Neural progenitor cell (in vitro differentiated cells): ENCODE results near the gene PRCP. TPM values are rescaled to one million over a fixed set of nuclear protein-coding genes. Genes with fewer than 3 reads are reported as not detected.

Experiments used
- DNase-seq: peaks from one replicate; pipeline ENCODE4 v3.0.0-alpha.2; 2016; ENCODE audit warnings: low spot score
- H2AFZ ChIP-seq: fragments of 200-600 bp; sonication (generic); replicated peaks from 2 replicates; pipeline ENCODE4 v1.6.1; 2016; ENCODE audit warnings: antibody characterized with exemption
- H3F3A ChIP-seq: fragments of 200-600 bp; sonication (generic); 2 replicates; pipeline ENCODE4 v1.6.1; 2016; ENCODE audit warnings: antibody characterized with exemption, low read depth
- H3K27ac ChIP-seq: fragments of 200-600 bp; sonication (generic); 2 replicates; pipeline ENCODE4 v1.5.1; 2016; ENCODE audit warnings: mild to moderate bottlenecking
- H3K27me3 ChIP-seq: fragments of 200-600 bp; sonication (generic); 2 replicates; pipeline ENCODE4 v1.6.1; 2016; ENCODE audit warnings: mild to moderate bottlenecking, moderate library complexity
- H3K36me3 ChIP-seq: fragments of 200-600 bp; sonication (generic); 2 replicates; pipeline ENCODE4 v1.5.1; 2016
- H3K4me1 ChIP-seq: fragments of 200-600 bp; sonication (generic); 2 replicates; pipeline ENCODE4 v1.6.1; 2016; ENCODE audit warnings: mixed run types
- H3K4me2 ChIP-seq: fragments of 200-600 bp; sonication (generic); 2 replicates; pipeline ENCODE4 v1.6.1; 2016
- H3K4me3 ChIP-seq: fragments of 200-600 bp; sonication (generic); 2 replicates; pipeline ENCODE4 v1.5.1; 2016
- H3K79me2 ChIP-seq: fragments of 200-600 bp; sonication (generic); 2 replicates; pipeline ENCODE4 v1.6.1; 2016; ENCODE audit warnings: low read depth
- H3K9ac ChIP-seq: fragments of 200-600 bp; sonication (generic); 2 replicates; pipeline ENCODE4 v1.6.1; 2016
- H3K9me3 ChIP-seq: fragments of 200-600 bp; sonication (generic); 2 replicates; pipeline ENCODE4 v1.5.1; 2016; ENCODE audit warnings: low read depth
- H4K20me1 ChIP-seq: fragments of 200-600 bp; sonication (generic); 2 replicates; pipeline ENCODE4 v1.6.1; 2016; ENCODE audit warnings: low read depth
- H3K27ac Mint-ChIP-seq: 3 replicates; pipeline ENCODE4 v1.8.0; 2021; ENCODE audit warnings: mixed read lengths
- H3K27me3 Mint-ChIP-seq: 2 replicates; pipeline ENCODE4 v1.8.0; 2022; ENCODE audit warnings: low read depth, mild to moderate bottlenecking, inconsistent platforms, moderate library complexity, mixed read lengths; ENCODE audit not compliant: insufficient read depth
- H3K36me3 Mint-ChIP-seq: 3 replicates; pipeline ENCODE4 v1.8.0; 2021; ENCODE audit warnings: mixed read lengths
- H3K4me1 Mint-ChIP-seq: 3 replicates; pipeline ENCODE4 v1.8.0; 2021; ENCODE audit warnings: mixed read lengths
- H3K4me3 Mint-ChIP-seq: 3 replicates; pipeline ENCODE4 v1.8.0; 2021; ENCODE audit warnings: mild to moderate bottlenecking, moderate library complexity, mixed read lengths
- H3K9me3 Mint-ChIP-seq: 3 replicates; pipeline ENCODE4 v1.8.0; 2020; ENCODE audit warnings: mixed read lengths
- EZH2 ChIP-seq: fragments of 200-600 bp; sonication (generic); IDR thresholded peaks from 2 replicates; pipeline ENCODE4 v1.6.1; 2017; ENCODE audit warnings: antibody characterized with exemption, mild to moderate bottlenecking, moderate library complexity
- EZH2phosphoT487 ChIP-seq: fragments of 200-600 bp; sonication (generic); IDR thresholded peaks from 2 replicates; pipeline ENCODE4 v1.6.1; 2017; ENCODE audit warnings: antibody characterized with exemption
- total RNA-seq: library from RNA; depleted of rRNA; stranded (reverse); fragments of >200 nt; gene quantifications from 2 replicates; pipeline ENCODE4 v1.2.3, GENCODE V29; 2015; ENCODE audit warnings: low replicate concordance
- TF ChIP-seq, protein P1 (sequence below): fragments of 200-600 bp; sonication (generic); IDR thresholded peaks from 2 replicates; pipeline ENCODE4 v1.5.1; 2017; ENCODE audit warnings: antibody characterized with exemption, mild to moderate bottlenecking

PRCP gene
- total RNA-seq, 1 donor from 2014 or later = 67.4 TPM

DNA sequence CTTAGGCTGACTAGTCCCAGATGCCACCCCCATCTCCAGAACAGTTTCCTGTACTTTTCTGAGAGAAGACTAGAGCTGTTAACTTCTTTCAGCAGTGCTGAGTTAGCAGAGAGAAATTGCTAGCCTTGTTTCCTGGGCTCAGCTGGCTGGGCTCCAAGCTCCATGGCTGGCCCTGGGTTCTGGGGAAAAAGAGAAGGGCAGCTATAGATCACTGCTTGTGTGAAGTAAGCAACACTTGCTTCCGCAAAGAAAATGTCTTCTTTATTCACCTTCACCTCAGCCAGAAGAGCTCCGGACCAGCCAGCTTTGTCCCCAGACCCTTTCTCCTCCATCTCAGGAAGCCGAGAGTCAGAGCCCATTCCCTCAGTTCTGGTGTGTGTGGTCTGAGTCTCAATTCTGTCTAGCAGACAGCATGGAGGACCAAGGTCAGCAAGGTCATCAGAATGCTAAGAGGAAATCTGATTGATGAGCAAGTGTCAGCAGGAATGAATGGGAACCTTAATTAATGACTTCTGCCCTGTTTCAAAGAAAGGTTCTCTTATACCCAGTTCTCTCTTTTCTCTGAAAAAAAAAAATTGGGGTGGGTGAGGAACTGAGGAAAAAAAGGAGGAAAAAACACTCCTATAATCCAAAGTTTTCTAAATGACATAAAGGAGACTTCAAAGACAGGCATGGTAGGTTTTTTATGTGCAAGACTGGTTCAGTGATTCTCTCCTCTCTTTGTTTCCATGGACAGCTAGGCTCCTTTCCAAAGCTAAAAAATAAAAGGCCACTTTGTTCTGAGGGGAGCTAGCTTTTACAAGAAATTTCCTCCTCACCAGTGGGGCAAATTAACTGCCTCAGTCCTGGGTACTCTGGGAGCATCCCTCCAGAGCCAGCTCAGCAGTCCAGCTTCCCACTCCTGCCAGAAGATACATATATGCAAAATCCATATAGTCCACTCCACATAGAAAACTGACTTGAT, 103.0 kb downstream of the PRCP start:
- Mint-ChIP-seq H3K9me3 (peaks cover 11% of the 10 kb centered on the region), H3K27me3 (peaks cover 4% of the 10 kb centered on the region), H3K4me3 (peak overlapping the region; percentile 22), H3K4me1 (peaks cover 22% of the 10 kb centered on the region), H3K36me3 (peaks cover 2% of the 10 kb centered on the region), H3K27ac (peak overlapping the region; percentile 89)
- Histone ChIP-seq H3K79me2 (no peaks in the 10 kb centered on the region), H3K4me3 (no peak overlapping the region), H3K4me2 (no peak overlapping the region), H3K36me3 (no peaks in the 10 kb centered on the region), H3K9me3 (no peaks in the 10 kb centered on the region), H3K4me1 (peaks cover 7% of the 10 kb centered on the region), H3K27ac (no peak overlapping the region), H3K27me3 (peaks cover 86% of the 10 kb centered on the region), H3K9ac (no peak overlapping the region), H3F3A (no peaks in the 10 kb centered on the region), H2AFZ (no peak overlapping the region), H4K20me1 (peaks cover 11% of the 10 kb centered on the region)
- TF ChIP-seq EZH2phosphoT487 = peak; percentile 41
- TF ChIP-seq, protein P1, sequence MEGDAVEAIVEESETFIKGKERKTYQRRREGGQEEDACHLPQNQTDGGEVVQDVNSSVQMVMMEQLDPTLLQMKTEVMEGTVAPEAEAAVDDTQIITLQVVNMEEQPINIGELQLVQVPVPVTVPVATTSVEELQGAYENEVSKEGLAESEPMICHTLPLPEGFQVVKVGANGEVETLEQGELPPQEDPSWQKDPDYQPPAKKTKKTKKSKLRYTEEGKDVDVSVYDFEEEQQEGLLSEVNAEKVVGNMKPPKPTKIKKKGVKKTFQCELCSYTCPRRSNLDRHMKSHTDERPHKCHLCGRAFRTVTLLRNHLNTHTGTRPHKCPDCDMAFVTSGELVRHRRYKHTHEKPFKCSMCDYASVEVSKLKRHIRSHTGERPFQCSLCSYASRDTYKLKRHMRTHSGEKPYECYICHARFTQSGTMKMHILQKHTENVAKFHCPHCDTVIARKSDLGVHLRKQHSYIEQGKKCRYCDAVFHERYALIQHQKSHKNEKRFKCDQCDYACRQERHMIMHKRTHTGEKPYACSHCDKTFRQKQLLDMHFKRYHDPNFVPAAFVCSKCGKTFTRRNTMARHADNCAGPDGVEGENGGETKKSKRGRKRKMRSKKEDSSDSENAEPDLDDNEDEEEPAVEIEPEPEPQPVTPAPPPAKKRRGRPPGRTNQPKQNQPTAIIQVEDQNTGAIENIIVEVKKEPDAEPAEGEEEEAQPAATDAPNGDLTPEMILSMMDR = no peak
- TF ChIP-seq EZH2 = no peak
- no peak for DNase-seq

DNA sequence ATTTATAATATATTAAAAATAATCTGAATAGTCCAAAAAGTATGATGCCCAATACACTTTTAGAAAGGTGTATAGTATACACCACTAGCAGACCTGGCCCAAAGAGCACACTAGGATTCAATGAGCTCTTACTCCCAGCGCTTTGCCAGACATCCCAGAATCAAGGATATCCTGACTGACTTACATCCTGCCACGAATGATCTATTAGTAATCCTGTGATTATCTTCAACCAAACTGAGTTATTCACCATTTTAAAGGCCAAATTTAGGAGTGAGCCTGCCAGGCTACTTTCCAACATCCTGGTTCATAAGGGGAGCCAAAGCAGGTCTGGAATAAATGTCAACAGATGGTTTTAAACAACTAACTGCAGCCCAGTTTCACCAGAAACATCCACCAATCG, 105.7 kb downstream of the PRCP start:
- no peak for DNase-seq
- no peak overlapping the region for H3K27ac Mint-ChIP-seq
- TF ChIP-seq EZH2 = no peak
- TF ChIP-seq EZH2phosphoT487 = no peak
- TF ChIP-seq, protein P1 = no peak
- no peak overlapping the region for H3K9ac ChIP-seq
- H3K36me3 Mint-ChIP-seq = no peaks in the 10 kb centered on the region
- H3K4me1 ChIP-seq = no peaks in the 10 kb centered on the region
- no peaks in the 10 kb centered on the region for H3K36me3 ChIP-seq
- H4K20me1 ChIP-seq = peaks cover 11% of the 10 kb centered on the region
- H3F3A ChIP-seq = no peaks in the 10 kb centered on the region
- no peak overlapping the region for H3K4me3 Mint-ChIP-seq
- no peak overlapping the region for H2AFZ ChIP-seq
- H3K9me3 Mint-ChIP-seq = peaks cover 6% of the 10 kb centered on the region
- no peak overlapping the region for H3K4me3 ChIP-seq
- H3K27me3 ChIP-seq = peaks cover 86% of the 10 kb centered on the region
- peaks cover 18% of the 10 kb centered on the region for H3K4me1 Mint-ChIP-seq
- H3K79me2 ChIP-seq = no peaks in the 10 kb centered on the region
- H3K27me3 Mint-ChIP-seq = peaks cover 2% of the 10 kb centered on the region
- no peak overlapping the region for H3K27ac ChIP-seq
- H3K9me3 ChIP-seq = no peaks in the 10 kb centered on the region
- no peak overlapping the region for H3K4me2 ChIP-seq

DNA sequence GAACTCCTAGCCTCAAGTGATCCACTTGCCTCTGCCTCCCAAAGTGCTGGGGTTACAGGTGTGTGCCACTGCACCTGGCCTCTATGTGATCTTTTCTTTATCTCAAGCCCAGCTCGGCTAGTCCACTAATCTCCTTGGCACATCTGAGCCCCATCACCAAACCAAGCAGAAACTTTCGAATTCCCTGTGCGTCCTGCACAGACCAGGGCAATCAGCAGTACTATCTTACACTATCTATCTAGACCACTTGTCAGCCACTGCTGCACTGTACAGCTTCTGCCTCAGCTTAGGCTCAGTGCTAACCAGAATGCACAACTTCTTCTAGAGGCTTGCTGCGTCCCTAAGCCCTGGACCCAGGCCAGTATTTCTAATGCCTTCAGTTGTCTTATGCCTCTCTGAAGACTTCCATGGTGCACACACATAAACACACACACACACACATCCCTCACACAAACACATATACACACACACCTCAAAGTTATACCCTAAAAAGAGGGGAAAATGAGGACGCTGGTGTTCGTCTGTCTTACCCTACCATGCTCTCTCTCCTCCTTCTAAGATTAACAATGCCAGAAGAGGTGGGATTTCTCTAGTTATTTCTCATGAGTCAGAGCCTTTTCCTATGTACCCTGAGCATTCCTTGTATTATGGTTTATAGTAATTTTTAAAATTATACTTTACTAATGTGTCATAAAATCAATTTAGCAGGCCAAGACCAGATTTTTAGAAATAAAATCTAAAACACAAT, 107.2 kb downstream of the PRCP start:
- no peaks in the 10 kb centered on the region for H3K4me1 ChIP-seq
- no peak overlapping the region for H2AFZ ChIP-seq
- no peaks in the 10 kb centered on the region for H3F3A ChIP-seq
- Mint-ChIP-seq H3K4me1 (peaks cover 29% of the 10 kb centered on the region), H3K27ac (no peak overlapping the region), H3K4me3 (no peak overlapping the region), H3K36me3 (no peaks in the 10 kb centered on the region), H3K27me3 (no peaks in the 10 kb centered on the region), H3K9me3 (no peaks in the 10 kb centered on the region)
- H3K27me3 ChIP-seq = peaks cover 81% of the 10 kb centered on the region
- peaks cover 11% of the 10 kb centered on the region for H4K20me1 ChIP-seq
- no peaks in the 10 kb centered on the region for H3K9me3 ChIP-seq
- TF ChIP-seq EZH2phosphoT487 = no peak
- TF ChIP-seq, protein P1 = no peak
- TF ChIP-seq EZH2 = no peak
- no peak overlapping the region for H3K9ac ChIP-seq
- no peak overlapping the region for H3K4me2 ChIP-seq
- H3K4me3 ChIP-seq = no peak overlapping the region
- DNase-seq = no peak
- H3K79me2 ChIP-seq = no peaks in the 10 kb centered on the region
- H3K27ac ChIP-seq = no peak overlapping the region
- H3K36me3 ChIP-seq = no peaks in the 10 kb centered on the region
